GM19463 (cell line): Measurements from ENCODE around the gene CLIC2.

ENCODE experiments used
- ATAC-seq: cut with Tn5 transposase; IDR thresholded peaks from one replicate; pipeline ENCODE4 v1.9.1; 2021; ENCODE audit warnings: mild to moderate bottlenecking, moderate library complexity; ENCODE audit not compliant: unreplicated experiment

Gene CLIC2

GRCh38 chrX:155263854-155264628 is 70.4 kb downstream of the CLIC2 start, which contains the start of gene RAB39B:
Gene RAB39B, minus strand, starts transcription at chrX:155264491. Its CDS starts 203 bp downstream, at chrX:155264288.
- ATAC-seq, result peak; percentile 87

GRCh38 chrX:155262970-155263754 is 71.3 kb downstream of the CLIC2 start:
- ATAC-seq, result no peak

DNA sequence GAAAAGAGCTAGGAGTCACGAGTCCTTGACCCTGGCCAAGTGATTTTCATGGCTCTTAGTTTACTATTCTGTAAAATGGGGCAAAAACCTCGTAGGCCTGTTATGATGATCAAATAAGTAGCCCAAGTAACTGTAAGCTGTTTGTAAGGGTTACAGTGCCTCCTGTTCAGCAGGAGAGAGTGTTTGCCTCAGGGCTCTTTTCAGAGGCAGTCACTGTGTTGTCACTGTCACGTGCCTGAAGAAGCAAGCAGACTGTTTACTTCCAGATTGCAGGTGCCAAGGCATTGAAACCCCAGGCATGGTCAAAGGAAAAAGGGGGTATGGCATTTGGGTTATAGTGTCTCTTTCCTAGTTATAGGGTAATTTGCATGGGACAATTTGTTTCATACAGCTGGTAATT is 74.7 kb downstream of the CLIC2 start:
- no peak for ATAC-seq

DNA sequence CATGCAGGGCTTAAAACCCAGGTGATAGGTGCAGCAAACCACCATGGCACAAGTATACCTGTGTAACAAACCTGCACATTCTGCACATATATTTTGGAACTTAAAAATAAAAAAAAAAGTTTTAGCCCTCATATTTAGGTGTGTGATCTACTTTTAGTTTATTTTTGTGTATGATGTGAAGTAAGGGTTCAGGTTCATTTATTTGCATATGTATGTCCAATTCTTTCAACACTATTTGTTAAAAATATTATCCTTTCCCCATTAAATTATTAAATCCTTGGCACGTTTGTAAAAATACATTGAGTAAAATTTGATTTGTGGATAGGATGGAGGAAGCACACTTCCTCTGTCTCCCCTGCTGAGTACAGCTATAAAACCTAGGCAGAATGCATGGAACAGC is 83.0 kb downstream of the CLIC2 start:
- no peak for ATAC-seq

- ATAC-seq, result no peak
Observed at GRCh38 chrX:155247497-155247896, 86.9 kb downstream of the CLIC2 start.

DNA sequence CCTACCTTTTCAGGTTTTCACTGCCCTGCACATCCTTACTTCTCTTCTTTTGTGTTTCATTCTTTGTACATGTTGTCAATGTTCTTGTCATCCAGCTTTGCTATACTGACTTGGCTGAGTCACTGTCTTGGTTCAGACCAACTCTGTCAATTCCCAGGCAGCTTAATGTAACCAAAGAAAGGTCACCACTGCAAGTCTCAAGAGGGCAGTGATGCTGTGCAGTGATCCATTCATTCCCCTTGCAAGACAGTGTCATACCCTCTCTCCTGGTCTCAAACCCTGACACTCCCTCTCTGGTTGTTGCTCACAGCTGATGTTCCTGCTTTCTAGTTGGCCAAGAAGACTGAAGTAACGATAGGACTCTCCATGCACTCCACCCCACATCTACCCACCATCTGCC is 87.7 kb downstream of the CLIC2 start:
- ATAC-seq, result no peak

GRCh38 chrX:155242300-155242699 is 92.1 kb downstream of the CLIC2 start:
- no peak for ATAC-seq

GRCh38 chrX:155237719-155238118 is 96.7 kb downstream of the CLIC2 start:
- no peak for ATAC-seq

DNA sequence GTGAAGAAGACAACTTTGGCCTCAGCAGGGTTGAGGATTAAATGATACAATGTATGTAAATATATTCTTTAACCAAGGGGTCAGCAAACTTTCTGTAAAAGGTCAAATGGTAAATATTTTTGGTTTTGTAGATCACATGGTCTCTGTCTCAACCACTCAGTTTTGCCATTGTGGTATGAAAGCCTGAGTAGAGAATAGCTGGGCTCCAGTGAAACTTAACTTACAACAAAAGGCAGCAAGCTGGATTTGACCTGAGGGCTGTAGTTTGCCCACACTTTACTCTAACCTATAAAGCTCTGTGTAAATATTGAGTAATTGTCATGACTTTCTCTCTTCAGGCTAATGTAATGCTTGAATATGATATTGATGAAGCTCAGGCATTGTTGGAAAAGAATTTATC is 98.5 kb downstream of the CLIC2 start:
- no peak for ATAC-seq

GRCh38 chrX:155231163-155231562 is 103.3 kb downstream of the CLIC2 start:
- ATAC-seq, result peak; percentile 79
